Measurements from ENCODE around the gene C1orf74.
"Not testable (repeated sequence)": the region's sequence is repeated elsewhere in the genome, so short reads cannot be mapped to it uniquely, and the experiment has no call there.

C1orf74 gene

DNA sequence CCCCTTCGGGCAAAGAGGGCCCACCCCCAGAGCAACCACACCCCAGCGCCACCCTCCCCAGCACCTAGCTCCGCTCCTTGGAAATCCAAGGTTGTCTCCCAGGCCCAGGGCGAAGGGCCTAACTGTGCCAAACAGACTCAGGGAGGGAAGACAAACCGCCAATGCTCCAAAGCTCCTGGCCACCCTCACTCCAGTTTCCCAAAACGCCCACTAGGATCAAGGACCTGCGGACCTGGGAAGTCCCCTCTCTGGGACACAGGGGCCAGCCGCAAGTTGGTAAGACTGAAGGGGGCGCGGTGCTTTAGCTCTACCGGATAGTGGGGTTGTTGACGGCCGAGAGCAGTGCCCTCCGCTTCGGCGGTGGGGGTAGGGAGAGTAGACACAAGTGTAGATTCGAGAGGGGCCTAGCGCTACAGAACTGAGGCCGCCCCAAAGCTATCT, 21.0 kb upstream of the C1orf74 start:
- no peaks in the 10 kb centered on the region for H3K27me3 ChIP-seq (ENCODE audit: insufficient read depth, insufficient read length)
- no peak for TF ChIP-seq YY1 (IDR thresholded peaks at IDR 0.05; ENCODE audit: insufficient read depth, insufficient read length)
- no peak for TF ChIP-seq ZNF274 (IDR thresholded peaks at IDR 0.05; ENCODE audit: low read depth, low read length)
- no peak for TF ChIP-seq SUZ12 (IDR thresholded peaks at IDR 0.05; ENCODE audit: extremely low read depth, insufficient read depth, insufficient read length)
- H3K9me3 ChIP-seq (ENCODE audit: insufficient read depth, low read length) = no peaks in the 10 kb centered on the region
- H3K4me3 ChIP-seq (ENCODE audit: insufficient read length, low read depth) = peak overlapping the region; percentile 62
- peaks cover 3% of the 10 kb centered on the region for H3K4me1 ChIP-seq (ENCODE audit: insufficient read depth, insufficient read length)
- peak overlapping the region; percentile 61 for H3K9ac ChIP-seq (ENCODE audit: insufficient read length, low read depth)
- no peaks in the 10 kb centered on the region for H3K36me3 ChIP-seq (ENCODE audit: insufficient read depth, insufficient read length, low read length)
- no peak for DNase-seq (ENCODE audit: low read depth, low spot score)

DNA sequence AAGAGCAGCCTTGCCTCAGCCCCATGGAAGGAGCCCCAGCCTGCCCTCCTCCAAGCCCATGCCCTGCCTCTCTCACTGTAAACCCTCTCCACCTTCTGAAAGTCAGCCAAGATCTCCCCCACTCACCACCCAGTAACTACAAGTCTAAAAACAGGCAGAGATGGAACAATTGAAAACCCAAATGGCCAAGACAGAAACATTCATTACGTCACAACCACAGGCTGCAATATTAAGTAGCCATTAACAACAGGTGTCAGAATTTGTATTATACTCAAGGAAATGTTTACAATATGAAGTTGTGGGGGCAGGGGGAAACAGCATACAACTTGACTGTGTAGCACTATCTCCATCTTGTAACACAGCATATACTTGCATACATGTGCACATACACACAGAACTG, 19.2 kb upstream of the C1orf74 start:
- DNase-seq (ENCODE audit: low read depth, low spot score) = no peak
- H3K9ac ChIP-seq (ENCODE audit: insufficient read length, low read depth) = no peak overlapping the region
- H3K4me3 ChIP-seq (ENCODE audit: insufficient read length, low read depth) = no peak overlapping the region
- peaks cover 3% of the 10 kb centered on the region for H3K4me1 ChIP-seq (ENCODE audit: insufficient read depth, insufficient read length)
- H3K9me3 ChIP-seq (ENCODE audit: insufficient read depth, low read length) = no peaks in the 10 kb centered on the region
- no peak for TF ChIP-seq ZNF274 (IDR thresholded peaks at IDR 0.05; ENCODE audit: low read depth, low read length)
- TF ChIP-seq YY1 (IDR thresholded peaks at IDR 0.05; ENCODE audit: insufficient read depth, insufficient read length) = no peak
- TF ChIP-seq SUZ12 (IDR thresholded peaks at IDR 0.05; ENCODE audit: extremely low read depth, insufficient read depth, insufficient read length) = no peak
- H3K36me3 ChIP-seq (ENCODE audit: insufficient read depth, insufficient read length, low read length) = no peaks in the 10 kb centered on the region
- no peaks in the 10 kb centered on the region for H3K27me3 ChIP-seq (ENCODE audit: insufficient read depth, insufficient read length)

DNA sequence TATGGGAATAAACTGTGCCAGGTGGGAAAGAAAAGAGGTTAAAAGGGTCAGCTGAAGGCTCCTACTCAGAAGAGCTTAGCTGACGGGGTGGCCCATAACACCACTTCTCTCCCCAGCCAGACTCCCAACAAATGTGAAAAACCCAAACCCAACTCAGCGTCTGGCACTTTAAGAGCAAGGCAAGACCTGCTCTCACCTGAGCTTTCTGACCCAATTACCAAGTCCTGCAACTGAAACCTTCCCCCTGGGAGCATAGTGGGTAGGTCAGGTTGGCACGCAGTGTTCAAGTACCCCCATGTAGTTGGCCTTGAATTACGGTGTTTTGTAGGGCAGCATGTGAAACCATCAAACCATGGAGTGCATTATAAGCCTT, 18.4 kb upstream of the C1orf74 start:
- no peaks in the 10 kb centered on the region for H3K36me3 ChIP-seq (ENCODE audit: insufficient read depth, insufficient read length, low read length)
- DNase-seq (ENCODE audit: low read depth, low spot score) = no peak
- no peak overlapping the region for H3K9ac ChIP-seq (ENCODE audit: insufficient read length, low read depth)
- H3K4me3 ChIP-seq (ENCODE audit: insufficient read length, low read depth) = no peak overlapping the region
- TF ChIP-seq SUZ12 (IDR thresholded peaks at IDR 0.05; ENCODE audit: extremely low read depth, insufficient read depth, insufficient read length) = no peak
- no peak for TF ChIP-seq YY1 (IDR thresholded peaks at IDR 0.05; ENCODE audit: insufficient read depth, insufficient read length)
- TF ChIP-seq ZNF274 (IDR thresholded peaks at IDR 0.05; ENCODE audit: low read depth, low read length) = no peak
- no peaks in the 10 kb centered on the region for H3K9me3 ChIP-seq (ENCODE audit: insufficient read depth, low read length)
- peaks cover 3% of the 10 kb centered on the region for H3K4me1 ChIP-seq (ENCODE audit: insufficient read depth, insufficient read length)
- no peaks in the 10 kb centered on the region for H3K27me3 ChIP-seq (ENCODE audit: insufficient read depth, insufficient read length)

DNA sequence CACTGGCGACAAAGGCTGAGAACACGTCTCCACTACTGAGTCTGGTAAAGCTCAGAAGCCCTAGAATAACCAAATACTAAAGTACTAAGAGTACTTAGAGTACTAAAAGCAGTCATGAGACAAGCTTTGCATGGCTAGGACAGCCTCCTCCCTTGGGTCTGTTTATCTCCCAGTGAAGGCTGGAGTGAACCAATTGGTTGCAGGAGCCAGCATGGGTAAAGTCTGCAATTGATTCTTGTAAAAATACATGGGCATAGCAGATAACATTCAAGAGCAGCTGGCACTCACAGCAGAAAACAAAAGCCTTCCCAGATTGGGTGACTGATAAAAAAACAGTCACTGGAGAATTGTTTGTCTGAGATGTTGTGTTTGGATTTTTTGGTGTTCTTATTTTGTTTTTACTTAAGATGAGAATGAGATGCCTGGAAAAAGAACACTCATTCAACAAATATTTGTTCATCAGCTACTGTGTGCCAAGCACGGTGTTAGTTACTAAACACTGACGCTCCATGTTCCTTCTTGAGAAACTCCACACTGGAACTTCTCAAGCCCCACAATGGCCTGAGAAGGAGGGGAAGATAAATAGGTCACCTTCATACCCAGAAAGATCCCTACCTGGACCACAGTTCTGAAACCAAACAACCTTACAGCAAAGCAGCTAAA, 17.9 kb upstream of the C1orf74 start:
- no peak for DNase-seq (ENCODE audit: low read depth, low spot score)
- Histone ChIP-seq H3K4me3 (ENCODE audit: insufficient read length, low read depth) (no peak overlapping the region), H3K9ac (ENCODE audit: insufficient read length, low read depth) (no peak overlapping the region), H3K27me3 (ENCODE audit: insufficient read depth, insufficient read length) (no peaks in the 10 kb centered on the region), H3K36me3 (ENCODE audit: insufficient read depth, insufficient read length, low read length) (no peaks in the 10 kb centered on the region), H3K4me1 (ENCODE audit: insufficient read depth, insufficient read length) (peaks cover 3% of the 10 kb centered on the region), H3K9me3 (ENCODE audit: insufficient read depth, low read length) (no peaks in the 10 kb centered on the region)
- TF ChIP-seq SUZ12 (IDR thresholded peaks at IDR 0.05; ENCODE audit: extremely low read depth, insufficient read depth, insufficient read length) (no peak), ZNF274 (IDR thresholded peaks at IDR 0.05; ENCODE audit: low read depth, low read length) (no peak), YY1 (IDR thresholded peaks at IDR 0.05; ENCODE audit: insufficient read depth, insufficient read length) (no peak)

DNA sequence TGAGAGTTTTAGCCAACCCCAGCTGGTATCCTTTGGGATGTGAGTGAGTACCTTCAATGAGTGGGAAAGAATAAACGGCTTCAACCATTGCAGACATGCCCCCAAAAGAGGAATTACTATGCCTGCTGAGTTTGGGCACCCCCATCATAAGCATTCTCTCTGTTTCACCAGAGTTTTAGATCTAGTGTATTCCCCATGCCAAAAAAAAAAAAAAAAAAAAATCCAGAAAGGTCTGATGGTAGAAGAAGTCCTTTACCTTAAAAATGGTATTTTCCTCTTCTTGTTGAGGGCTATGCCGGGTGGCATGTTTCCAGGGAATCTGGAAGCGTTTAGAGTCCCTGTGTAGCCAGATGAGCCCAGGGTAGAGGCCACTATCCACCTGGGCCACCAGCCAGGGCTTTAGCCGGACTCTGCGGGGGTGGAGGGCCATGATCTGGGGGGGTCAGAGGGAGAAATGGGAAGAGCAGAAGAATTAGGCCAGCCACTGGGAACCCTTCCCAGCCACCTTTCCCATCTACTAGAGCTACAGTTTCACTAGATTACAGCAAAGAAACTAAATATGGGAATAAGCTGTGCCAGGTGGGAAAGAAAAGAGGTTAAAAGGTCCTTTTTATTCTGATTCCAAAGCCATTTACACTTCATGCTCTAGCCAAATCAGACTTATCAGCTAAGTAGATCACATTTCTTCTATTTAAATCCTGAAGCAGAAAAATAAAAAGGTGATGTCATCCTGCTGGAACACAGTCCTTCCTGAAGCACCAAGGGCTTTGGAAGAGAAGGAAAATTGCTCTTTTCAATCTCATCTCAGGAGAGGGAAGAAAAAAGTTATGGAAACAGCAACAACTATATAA, 16.9 kb upstream of the C1orf74 start:
- DNase-seq (ENCODE audit: low read depth, low spot score) = no peak
- Histone ChIP-seq H3K4me3 (ENCODE audit: insufficient read length, low read depth) (no peak overlapping the region), H3K36me3 (ENCODE audit: insufficient read depth, insufficient read length, low read length) (no peaks in the 10 kb centered on the region), H3K27me3 (ENCODE audit: insufficient read depth, insufficient read length) (no peaks in the 10 kb centered on the region), H3K4me1 (ENCODE audit: insufficient read depth, insufficient read length) (peaks cover 3% of the 10 kb centered on the region), H3K9me3 (ENCODE audit: insufficient read depth, low read length) (no peaks in the 10 kb centered on the region), H3K9ac (ENCODE audit: insufficient read length, low read depth) (no peak overlapping the region)
- TF ChIP-seq ZNF274 (IDR thresholded peaks at IDR 0.05; ENCODE audit: low read depth, low read length) (no peak), SUZ12 (IDR thresholded peaks at IDR 0.05; ENCODE audit: extremely low read depth, insufficient read depth, insufficient read length) (no peak), YY1 (IDR thresholded peaks at IDR 0.05; ENCODE audit: insufficient read depth, insufficient read length) (no peak)

DNA sequence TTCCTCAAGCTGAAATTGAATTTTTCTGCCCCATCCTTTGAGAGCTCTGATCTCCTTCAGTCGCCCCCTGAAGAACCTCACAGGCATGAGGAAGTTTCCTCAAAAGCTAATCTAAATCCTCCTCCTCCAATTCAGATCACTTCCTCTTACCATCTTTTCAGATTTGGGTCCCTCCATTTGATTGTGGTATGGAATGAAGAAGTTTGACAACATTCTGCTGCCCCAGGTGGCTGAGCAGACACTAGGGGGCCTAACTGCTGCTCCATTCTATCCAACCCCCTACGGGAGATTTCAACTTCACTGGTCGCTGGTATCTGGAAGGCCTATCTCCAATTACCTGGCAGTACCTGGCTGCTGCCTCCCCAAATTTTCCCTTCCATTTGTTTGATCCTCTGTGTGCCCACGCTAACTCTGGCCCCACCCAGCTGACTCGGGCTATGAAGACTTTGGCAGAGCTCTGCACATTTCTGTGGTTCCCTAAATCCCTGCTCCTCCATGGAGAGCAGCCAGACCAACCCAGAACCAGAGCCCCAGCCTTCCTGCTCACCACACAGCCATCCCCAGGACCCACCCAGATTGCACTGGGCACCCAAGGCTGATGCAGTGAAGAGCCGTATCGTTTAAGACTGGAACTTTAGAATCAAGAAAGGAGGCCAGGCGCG, 13.8 kb upstream of the C1orf74 start:
- no peaks in the 10 kb centered on the region for H3K27me3 ChIP-seq (ENCODE audit: insufficient read depth, insufficient read length)
- no peak overlapping the region for H3K4me3 ChIP-seq (ENCODE audit: insufficient read length, low read depth)
- H3K9me3 ChIP-seq (ENCODE audit: insufficient read depth, low read length) = no peaks in the 10 kb centered on the region
- H3K9ac ChIP-seq (ENCODE audit: insufficient read length, low read depth) = no peak overlapping the region
- peaks cover 4% of the 10 kb centered on the region for H3K36me3 ChIP-seq (ENCODE audit: insufficient read depth, insufficient read length, low read length)
- TF ChIP-seq YY1 (IDR thresholded peaks at IDR 0.05; ENCODE audit: insufficient read depth, insufficient read length) (no peak), SUZ12 (IDR thresholded peaks at IDR 0.05; ENCODE audit: extremely low read depth, insufficient read depth, insufficient read length) (no peak), ZNF274 (IDR thresholded peaks at IDR 0.05; ENCODE audit: low read depth, low read length) (no peak)
- no peaks in the 10 kb centered on the region for H3K4me1 ChIP-seq (ENCODE audit: insufficient read depth, insufficient read length)
- no peak for DNase-seq (ENCODE audit: low read depth, low spot score)

DNA sequence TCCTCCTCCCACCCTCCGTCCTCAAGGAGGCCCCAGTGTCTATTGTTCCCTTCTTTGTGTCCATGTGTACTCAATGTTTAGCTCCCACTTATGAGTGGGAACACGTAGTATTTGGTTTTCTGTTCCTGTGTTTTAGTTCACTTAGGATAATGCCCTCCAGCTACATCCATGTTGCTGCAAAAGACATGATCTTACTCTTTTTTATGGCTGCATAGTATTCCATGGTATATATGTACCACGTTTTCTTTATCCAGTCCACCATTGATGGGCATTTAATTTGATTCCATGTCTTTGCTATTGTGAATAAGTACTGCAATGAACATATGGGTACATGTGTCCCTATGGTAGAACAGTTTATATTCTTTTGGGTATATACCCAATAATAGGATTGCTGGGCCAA, 9.4 kb upstream of the C1orf74 start:
- H3K4me3 ChIP-seq (ENCODE audit: insufficient read length, low read depth); H3K9me3 ChIP-seq (ENCODE audit: insufficient read depth, low read length); DNase-seq (ENCODE audit: low read depth, low spot score); H3K36me3 ChIP-seq (ENCODE audit: insufficient read depth, insufficient read length, low read length); H3K4me1 ChIP-seq (ENCODE audit: insufficient read depth, insufficient read length); H3K9ac ChIP-seq (ENCODE audit: insufficient read length, low read depth); H3K27me3 ChIP-seq (ENCODE audit: insufficient read depth, insufficient read length): not testable (repeated sequence)

Measured in NT2/D1 (cell line).